Measurements from ENCODE around the gene SHISAL1.
"Not testable (repeated sequence)": the region's sequence is repeated elsewhere in the genome, so short reads cannot be mapped to it uniquely, and the experiment has no call there.

The SHISAL1 gene

DNA sequence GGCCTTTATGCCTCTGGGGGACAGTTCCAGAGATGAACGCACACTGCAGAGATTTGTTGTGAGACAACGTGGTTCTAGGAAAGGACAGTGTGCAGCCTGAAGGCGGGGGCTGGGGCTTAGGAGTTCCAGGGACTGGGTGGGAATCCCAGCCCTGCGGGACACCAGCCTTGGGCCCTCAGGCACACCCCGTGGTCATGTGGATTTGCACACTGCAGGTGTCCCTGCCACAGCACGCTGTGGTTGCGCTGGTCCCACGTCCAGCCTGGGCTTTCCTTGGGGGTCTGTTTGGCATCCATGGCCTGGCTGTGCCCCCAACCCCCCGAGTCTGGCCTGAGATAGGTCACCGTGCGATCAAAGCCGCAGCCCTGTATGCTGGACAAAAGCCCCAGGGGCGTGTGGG is 7.3 kb downstream of the SHISAL1 start:
- TF ChIP-seq, protein P1, sequence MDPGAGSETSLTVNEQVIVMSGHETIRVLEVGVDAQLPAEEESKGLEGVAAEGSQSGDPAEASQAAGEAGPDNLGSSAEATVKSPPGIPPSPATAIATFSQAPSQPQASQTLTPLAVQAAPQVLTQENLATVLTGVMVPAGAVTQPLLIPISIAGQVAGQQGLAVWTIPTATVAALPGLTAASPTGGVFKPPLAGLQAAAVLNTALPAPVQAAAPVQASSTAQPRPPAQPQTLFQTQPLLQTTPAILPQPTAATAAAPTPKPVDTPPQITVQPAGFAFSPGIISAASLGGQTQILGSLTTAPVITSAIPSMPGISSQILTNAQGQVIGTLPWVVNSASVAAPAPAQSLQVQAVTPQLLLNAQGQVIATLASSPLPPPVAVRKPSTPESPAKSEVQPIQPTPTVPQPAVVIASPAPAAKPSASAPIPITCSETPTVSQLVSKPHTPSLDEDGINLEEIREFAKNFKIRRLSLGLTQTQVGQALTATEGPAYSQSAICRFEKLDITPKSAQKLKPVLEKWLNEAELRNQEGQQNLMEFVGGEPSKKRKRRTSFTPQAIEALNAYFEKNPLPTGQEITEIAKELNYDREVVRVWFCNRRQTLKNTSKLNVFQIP (CRISPR knock-in tag; IDR thresholded peaks at IDR 0.05; ENCODE audit: borderline replicate concordance, low read depth) = no peak
- TF ChIP-seq, protein P2, sequence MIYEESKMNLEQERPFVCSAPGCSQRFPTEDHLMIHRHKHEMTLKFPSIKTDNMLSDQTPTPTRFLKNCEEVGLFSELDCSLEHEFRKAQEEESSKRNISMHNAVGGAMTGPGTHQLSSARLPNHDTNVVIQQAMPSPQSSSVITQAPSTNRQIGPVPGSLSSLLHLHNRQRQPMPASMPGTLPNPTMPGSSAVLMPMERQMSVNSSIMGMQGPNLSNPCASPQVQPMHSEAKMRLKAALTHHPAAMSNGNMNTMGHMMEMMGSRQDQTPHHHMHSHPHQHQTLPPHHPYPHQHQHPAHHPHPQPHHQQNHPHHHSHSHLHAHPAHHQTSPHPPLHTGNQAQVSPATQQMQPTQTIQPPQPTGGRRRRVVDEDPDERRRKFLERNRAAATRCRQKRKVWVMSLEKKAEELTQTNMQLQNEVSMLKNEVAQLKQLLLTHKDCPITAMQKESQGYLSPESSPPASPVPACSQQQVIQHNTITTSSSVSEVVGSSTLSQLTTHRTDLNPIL (CRISPR knock-in tag; IDR thresholded peaks at IDR 0.05; ENCODE audit: low read depth) = no peak
- TF ChIP-seq PPARA (CRISPR knock-in tag; IDR thresholded peaks at IDR 0.05; ENCODE audit: borderline replicate concordance) = no peak
- TF ChIP-seq ISL1 (CRISPR knock-in tag; IDR thresholded peaks at IDR 0.05) = no peak
- TF ChIP-seq ZFP3 (CRISPR knock-in tag; IDR thresholded peaks at IDR 0.05) = no peak
- no peak for TF ChIP-seq SNAI2 (CRISPR knock-in tag; IDR thresholded peaks at IDR 0.05)
- TF ChIP-seq ZNF70 (CRISPR knock-in tag; IDR thresholded peaks at IDR 0.05) = no peak
- no peak for TF ChIP-seq ZNF8 (CRISPR knock-in tag; IDR thresholded peaks at IDR 0.05)
- no peak for TF ChIP-seq ARNTL (CRISPR knock-in tag; IDR thresholded peaks at IDR 0.05; ENCODE audit: borderline replicate concordance, low read depth)
- no peak for ATAC-seq

DNA sequence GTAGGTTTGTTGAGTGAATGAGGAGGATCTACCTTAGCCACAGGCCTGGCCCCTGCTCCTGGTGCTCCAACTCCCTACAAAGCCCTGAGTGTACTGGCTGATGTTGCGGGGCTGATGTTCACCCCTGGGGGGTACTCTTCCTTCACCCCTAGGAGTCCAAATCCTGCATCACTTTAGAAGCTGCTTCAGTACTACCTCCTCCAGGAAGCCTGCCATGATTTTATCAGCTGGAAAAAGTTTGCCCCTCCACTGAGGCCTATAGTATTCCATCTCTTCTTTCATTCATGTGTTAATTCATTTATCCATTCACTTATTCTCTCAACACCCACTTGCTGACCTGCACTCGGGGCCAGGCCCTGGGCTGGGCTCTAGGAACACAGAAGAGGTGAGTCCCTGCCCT is 7.8 kb downstream of the SHISAL1 start:
- ATAC-seq = no peak
- TF ChIP-seq RARB (CRISPR knock-in tag; IDR thresholded peaks at IDR 0.05) = no peak
- TF ChIP-seq, protein P3, sequence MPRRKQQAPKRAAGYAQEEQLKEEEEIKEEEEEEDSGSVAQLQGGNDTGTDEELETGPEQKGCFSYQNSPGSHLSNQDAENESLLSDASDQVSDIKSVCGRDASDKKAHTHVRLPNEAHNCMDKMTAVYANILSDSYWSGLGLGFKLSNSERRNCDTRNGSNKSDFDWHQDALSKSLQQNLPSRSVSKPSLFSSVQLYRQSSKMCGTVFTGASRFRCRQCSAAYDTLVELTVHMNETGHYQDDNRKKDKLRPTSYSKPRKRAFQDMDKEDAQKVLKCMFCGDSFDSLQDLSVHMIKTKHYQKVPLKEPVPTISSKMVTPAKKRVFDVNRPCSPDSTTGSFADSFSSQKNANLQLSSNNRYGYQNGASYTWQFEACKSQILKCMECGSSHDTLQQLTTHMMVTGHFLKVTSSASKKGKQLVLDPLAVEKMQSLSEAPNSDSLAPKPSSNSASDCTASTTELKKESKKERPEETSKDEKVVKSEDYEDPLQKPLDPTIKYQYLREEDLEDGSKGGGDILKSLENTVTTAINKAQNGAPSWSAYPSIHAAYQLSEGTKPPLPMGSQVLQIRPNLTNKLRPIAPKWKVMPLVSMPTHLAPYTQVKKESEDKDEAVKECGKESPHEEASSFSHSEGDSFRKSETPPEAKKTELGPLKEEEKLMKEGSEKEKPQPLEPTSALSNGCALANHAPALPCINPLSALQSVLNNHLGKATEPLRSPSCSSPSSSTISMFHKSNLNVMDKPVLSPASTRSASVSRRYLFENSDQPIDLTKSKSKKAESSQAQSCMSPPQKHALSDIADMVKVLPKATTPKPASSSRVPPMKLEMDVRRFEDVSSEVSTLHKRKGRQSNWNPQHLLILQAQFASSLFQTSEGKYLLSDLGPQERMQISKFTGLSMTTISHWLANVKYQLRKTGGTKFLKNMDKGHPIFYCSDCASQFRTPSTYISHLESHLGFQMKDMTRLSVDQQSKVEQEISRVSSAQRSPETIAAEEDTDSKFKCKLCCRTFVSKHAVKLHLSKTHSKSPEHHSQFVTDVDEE (CRISPR knock-in tag; IDR thresholded peaks at IDR 0.05) = no peak

DNA sequence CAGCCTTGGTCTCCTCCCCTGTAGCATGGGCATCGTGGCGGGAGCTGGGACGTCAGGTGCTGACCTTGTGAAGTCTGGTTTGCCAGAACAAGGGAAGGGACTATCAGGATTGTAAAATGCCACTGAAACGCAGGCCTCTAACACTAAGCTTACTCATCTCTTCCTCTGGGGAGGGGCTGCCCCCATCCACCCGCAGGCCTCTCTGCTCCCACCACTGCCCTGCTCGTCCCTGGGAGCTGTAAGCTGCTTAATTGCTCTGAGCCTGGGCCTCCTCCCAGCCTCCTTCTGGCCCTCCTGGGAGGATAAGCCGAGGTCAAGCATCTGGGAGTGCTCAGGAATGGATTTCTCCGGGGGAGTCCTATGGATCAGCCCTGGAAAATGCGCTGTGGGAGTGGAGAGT is 8.4 kb downstream of the SHISAL1 start:
- TF ChIP-seq SNAI2 (CRISPR knock-in tag; IDR thresholded peaks at IDR 0.05) (no peak), TOX (CRISPR knock-in tag; IDR thresholded peaks at IDR 0.05; ENCODE audit: borderline replicate concordance) (no peak), RARB (CRISPR knock-in tag; IDR thresholded peaks at IDR 0.05) (no peak), ISL1 (CRISPR knock-in tag; IDR thresholded peaks at IDR 0.05) (no peak), ESRRG (CRISPR knock-in tag; IDR thresholded peaks at IDR 0.05) (no peak), ZFP3 (CRISPR knock-in tag; IDR thresholded peaks at IDR 0.05) (no peak), PPARA (CRISPR knock-in tag; IDR thresholded peaks at IDR 0.05; ENCODE audit: borderline replicate concordance) (no peak), ZNF8 (CRISPR knock-in tag; IDR thresholded peaks at IDR 0.05) (no peak), ZFP30 (CRISPR knock-in tag; IDR thresholded peaks at IDR 0.05) (no peak)
- TF ChIP-seq, protein P2 (CRISPR knock-in tag; IDR thresholded peaks at IDR 0.05; ENCODE audit: low read depth) = no peak
- TF ChIP-seq, protein P4, sequence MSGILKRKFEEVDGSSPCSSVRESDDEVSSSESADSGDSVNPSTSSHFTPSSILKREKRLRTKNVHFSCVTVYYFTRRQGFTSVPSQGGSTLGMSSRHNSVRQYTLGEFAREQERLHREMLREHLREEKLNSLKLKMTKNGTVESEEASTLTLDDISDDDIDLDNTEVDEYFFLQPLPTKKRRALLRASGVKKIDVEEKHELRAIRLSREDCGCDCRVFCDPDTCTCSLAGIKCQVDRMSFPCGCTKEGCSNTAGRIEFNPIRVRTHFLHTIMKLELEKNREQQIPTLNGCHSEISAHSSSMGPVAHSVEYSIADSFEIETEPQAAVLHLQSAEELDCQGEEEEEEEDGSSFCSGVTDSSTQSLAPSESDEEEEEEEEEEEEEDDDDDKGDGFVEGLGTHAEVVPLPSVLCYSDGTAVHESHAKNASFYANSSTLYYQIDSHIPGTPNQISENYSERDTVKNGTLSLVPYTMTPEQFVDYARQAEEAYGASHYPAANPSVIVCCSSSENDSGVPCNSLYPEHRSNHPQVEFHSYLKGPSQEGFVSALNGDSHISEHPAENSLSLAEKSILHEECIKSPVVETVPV (CRISPR knock-in tag; IDR thresholded peaks at IDR 0.05) = no peak
- TF ChIP-seq, protein P1 (CRISPR knock-in tag; IDR thresholded peaks at IDR 0.05; ENCODE audit: borderline replicate concordance, low read depth) = no peak
- no peak for ATAC-seq

DNA sequence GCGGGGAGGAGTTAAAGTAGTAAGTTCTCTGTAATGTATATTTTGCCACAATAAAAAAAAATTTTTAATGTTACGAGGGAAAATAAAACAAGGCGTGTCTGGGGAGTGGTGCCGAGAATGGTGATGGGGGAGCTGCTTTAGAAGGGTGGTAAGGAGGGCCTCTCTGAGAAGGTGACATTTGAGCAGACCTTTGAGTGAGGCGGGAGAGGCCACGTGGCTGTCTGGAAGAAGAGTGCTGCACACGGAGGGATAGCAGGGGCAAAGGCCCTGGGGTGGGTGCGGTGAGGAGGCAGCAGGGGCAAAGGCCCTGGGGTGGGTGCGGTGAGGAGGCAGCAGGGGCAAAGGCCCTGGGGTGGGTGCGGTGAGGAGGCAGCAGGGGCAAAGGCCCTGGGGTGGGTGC is 10.4 kb downstream of the SHISAL1 start:
- not testable (repeated sequence) for ATAC-seq

DNA sequence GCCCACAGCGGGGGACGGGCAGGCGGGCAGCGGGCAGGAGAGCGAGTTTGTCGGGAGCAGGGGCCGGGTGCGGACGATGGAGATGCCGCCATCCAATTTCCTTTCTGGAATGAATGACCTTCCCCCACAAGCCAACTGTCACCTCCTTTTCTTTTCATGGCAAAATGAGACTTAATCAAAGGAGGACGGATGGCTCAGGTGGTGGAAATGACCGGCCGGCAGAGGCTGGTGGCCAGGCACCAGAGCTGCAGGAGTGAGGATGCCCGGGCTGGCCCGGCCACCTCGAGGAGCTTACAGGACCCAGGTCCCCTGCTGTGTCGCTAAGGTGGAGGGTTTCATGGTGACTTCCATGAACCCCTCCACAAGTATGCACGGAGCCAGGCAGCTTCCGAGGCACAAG is 11.7 kb downstream of the SHISAL1 start:
- ATAC-seq = no peak
- TF ChIP-seq CSDC2 (CRISPR knock-in tag; IDR thresholded peaks at IDR 0.05) (no peak), SNAI2 (CRISPR knock-in tag; IDR thresholded peaks at IDR 0.05) (no peak), GLIS3 (CRISPR knock-in tag; IDR thresholded peaks at IDR 0.05) (no peak), BACH2 (CRISPR knock-in tag; IDR thresholded peaks at IDR 0.05; ENCODE audit: borderline replicate concordance) (no peak), ZFP3 (CRISPR knock-in tag; IDR thresholded peaks at IDR 0.05) (no peak), ISL1 (CRISPR knock-in tag; IDR thresholded peaks at IDR 0.05) (no peak)
- TF ChIP-seq, protein P4 (CRISPR knock-in tag; IDR thresholded peaks at IDR 0.05) = no peak
- TF ChIP-seq, protein P3 (CRISPR knock-in tag; IDR thresholded peaks at IDR 0.05) = no peak
